ENCODE results near the gene GLTP.
"Not testable (repeated sequence)": the region's sequence is repeated elsewhere in the genome, so short reads cannot be mapped to it uniquely, and the experiment has no call there.

- not testable (repeated sequence) for TF ChIP-seq CTCF (IDR thresholded peaks at IDR 0.05); MYC (IDR thresholded peaks at IDR 0.05; ENCODE audit: borderline replicate concordance, low read length)
Observed at GRCh38 chr12:109862491-109862890, 17.9 kb downstream of the GLTP start.
